MCF 10A (cell line): ENCODE data around the gene OR10G3. TPM values are rescaled to one million over a fixed set of nuclear protein-coding genes. Genes with fewer than 3 reads are reported as not detected.

ENCODE experiments used
- Bru-seq: library from RNA; stranded (reverse); fragments of 400-500 nt; gene quantifications from one replicate; lab custom pipeline; 2021; lab: Mats Ljungman, UMichigan
- BruChase-seq, 2 experiments: library from RNA; stranded (reverse); fragments of 400-500 nt; gene quantifications; one replicate each; lab custom pipeline; 2021; lab: Mats Ljungman, UMichigan
- BruUV-seq: library from RNA; stranded (reverse); fragments of 400-500 nt; replicated peaks from 2 replicates; lab custom pipeline; 2021; lab: Mats Ljungman, UMichigan
- CTCF ChIA-PET: fragments of 300-600 bp; sonication (Branson Sonifier 250); formaldehyde crosslinking; extraction: SDS; loops from one replicate; lab custom pipeline; 2021; ENCODE audit warnings: antibody characterized with exemption, inconsistent platforms; lab: Yijun Ruan, JAX
- POLR2A ChIA-PET: fragments of 300-600, 350-650 bp; sonication (Branson Sonifier 250); formaldehyde crosslinking; extraction: SDS; loops from one replicate; lab custom pipeline; 2020; ENCODE audit warnings: antibody characterized with exemption, inconsistent platforms; lab: Yijun Ruan, JAX
- DNase-seq: peaks from one replicate; pipeline ENCODE4 v3.0.0-alpha.2; 2018; ENCODE audit not compliant: unreplicated experiment
- H3K27ac Mint-ChIP-seq: one replicate; pipeline ENCODE4 v1.8.0; 2022; ENCODE audit warnings: mild to moderate bottlenecking, low read depth, mixed read lengths; ENCODE audit not compliant: unreplicated experiment
- H3K27me3 Mint-ChIP-seq: one replicate; pipeline ENCODE4 v1.8.0; 2022; ENCODE audit warnings: mixed read lengths; ENCODE audit not compliant: insufficient read depth, unreplicated experiment
- H3K36me3 Mint-ChIP-seq: one replicate; pipeline ENCODE4 v1.8.0; 2022; ENCODE audit warnings: mild to moderate bottlenecking, moderate library complexity, mixed read lengths; ENCODE audit not compliant: insufficient read depth, unreplicated experiment
- H3K4me1 Mint-ChIP-seq: one replicate; pipeline ENCODE4 v1.8.0; 2022; ENCODE audit warnings: mixed read lengths; ENCODE audit not compliant: insufficient read depth, unreplicated experiment
- H3K4me3 Mint-ChIP-seq: one replicate; pipeline ENCODE4 v1.8.0; 2022; ENCODE audit warnings: mild to moderate bottlenecking, moderate library complexity, mixed read lengths; ENCODE audit not compliant: unreplicated experiment
- H3K9me3 Mint-ChIP-seq: one replicate; pipeline ENCODE4 v1.8.0; 2022; ENCODE audit warnings: mixed read lengths; ENCODE audit not compliant: unreplicated experiment
- CTCF ChIP-seq: fragments of 200-600 bp; IDR thresholded peaks from one replicate; pipeline ENCODE4 v1.8.0; 2022; ENCODE audit warnings: antibody characterized with exemption, mild to moderate bottlenecking; ENCODE audit not compliant: unreplicated experiment
- intact Hi-C: fragments of 100-400 bp; cut with micrococcal nuclease; formaldehyde crosslinking; loops from 2 replicates; pipeline ENCODE4 v1.14.1; 2022
- long read RNA-seq: library from polyadenylated mRNA; stranded (forward); transcript quantifications from one replicate; pipeline ENCODE4 v2.0.0, GENCODE V29; 2022
- total RNA-seq: library from RNA; stranded (reverse); gene quantifications from 2 replicates; pipeline ENCODE4 v1.2.3, GENCODE V29; 2022

Gene OR10G3
- total RNA-seq (not detected in 2 replicates), Bru-seq, nascent RNA (not detected), BruChase-seq, experiment 1, labeled RNA remaining after a 6-hour chase (not detected), BruChase-seq, experiment 2, labeled RNA remaining after a 2-hour chase (not detected)
- long read RNA-seq = 0 reads

GRCh38 chr14:21579976-21580375 is at the start of gene OR10G3:
Gene OR10G3, minus strand, starts transcription at chr14:21580076. Its CDS starts 9,332 bp downstream, at chr14:21570744.
- H3K4me1 Mint-ChIP-seq = no peaks in the 10 kb centered on the region
- H3K36me3 Mint-ChIP-seq = no peaks in the 10 kb centered on the region
- H3K27me3 Mint-ChIP-seq = peaks cover 26% of the 10 kb centered on the region
- no peak within 1 kb of the TSS for H3K27ac Mint-ChIP-seq
- intact Hi-C loops = no loop called here
- TF ChIP-seq CTCF = no peak
- DNase-seq = no peak
- ChIA-PET CTCF (interaction anchor here (1.0 kb wide), 2 partner anchors 20 to 86 kb away, joined by 3 read pairs; no protein-coding TSS in a partner anchor), POLR2A (no interaction called here)
- BruUV-seq = no TSS peak
- H3K9me3 Mint-ChIP-seq = no peaks in the 10 kb centered on the region
- H3K4me3 Mint-ChIP-seq = no peak within 1 kb of the TSS

- DNase-seq = no peak
- no peaks in the 10 kb centered on the region for H3K9me3 Mint-ChIP-seq
- intact Hi-C loops = no loop called here
- H3K27me3 Mint-ChIP-seq = peaks cover 23% of the 10 kb centered on the region
- H3K27ac Mint-ChIP-seq = no peak overlapping the region
- no peak for TF ChIP-seq CTCF
- H3K4me3 Mint-ChIP-seq = no peak overlapping the region
- ChIA-PET POLR2A (no interaction called here), CTCF (interaction anchor here (0.6 kb wide), 1 partner anchor 14 kb away, joined by 3 read pairs; no protein-coding TSS in a partner anchor)
- H3K36me3 Mint-ChIP-seq = no peaks in the 10 kb centered on the region
- BruUV-seq = no TSS peak
- no peaks in the 10 kb centered on the region for H3K4me1 Mint-ChIP-seq
Measured at GRCh38 chr14:21626491-21627230, 46.8 kb upstream of the OR10G3 start.

- no peaks in the 10 kb centered on the region for H3K36me3 Mint-ChIP-seq
- no peak for DNase-seq
- ChIA-PET CTCF (no interaction called here), POLR2A (no interaction called here)
- no peak overlapping the region for H3K27ac Mint-ChIP-seq
- TF ChIP-seq CTCF = no peak
- peaks cover 31% of the 10 kb centered on the region for H3K27me3 Mint-ChIP-seq
- H3K4me3 Mint-ChIP-seq = no peak overlapping the region
- H3K9me3 Mint-ChIP-seq = no peaks in the 10 kb centered on the region
- no TSS peak for BruUV-seq
- no peaks in the 10 kb centered on the region for H3K4me1 Mint-ChIP-seq
- intact Hi-C loops = no loop called here
Measured at GRCh38 chr14:21617614-21618013, 37.7 kb upstream of the OR10G3 start.

GRCh38 chr14:21614240-21614639 is 34.4 kb upstream of the OR10G3 start:
- H3K27me3 Mint-ChIP-seq = peaks cover 47% of the 10 kb centered on the region
- BruUV-seq = no TSS peak
- CTCF ChIA-PET = interaction anchor here (0.6 kb wide), 1 partner anchor 234 kb away, joined by 3 read pairs; no protein-coding TSS in a partner anchor

More at GRCh38 chr14:21614240-21614639, 34.4 kb upstream of the OR10G3 start:
- POLR2A ChIA-PET = no interaction called here
- Mint-ChIP-seq H3K4me1 (no peaks in the 10 kb centered on the region), H3K36me3 (no peaks in the 10 kb centered on the region), H3K4me3 (no peak overlapping the region), H3K9me3 (no peaks in the 10 kb centered on the region), H3K27ac (no peak overlapping the region)
- TF ChIP-seq CTCF = no peak
- no peak for DNase-seq
- intact Hi-C loops = no loop called here
